NCI-H345 treated with DMSO at 0.1 percent for 48 hours (cell line): ENCODE results near the gene CELA2A.

Source experiments
- DNase-seq: peaks from one replicate; lab custom pipeline; 2025; ENCODE audit not compliant: unreplicated experiment; lab: John Stamatoyannopoulos, UW

The CELA2A gene

DNA sequence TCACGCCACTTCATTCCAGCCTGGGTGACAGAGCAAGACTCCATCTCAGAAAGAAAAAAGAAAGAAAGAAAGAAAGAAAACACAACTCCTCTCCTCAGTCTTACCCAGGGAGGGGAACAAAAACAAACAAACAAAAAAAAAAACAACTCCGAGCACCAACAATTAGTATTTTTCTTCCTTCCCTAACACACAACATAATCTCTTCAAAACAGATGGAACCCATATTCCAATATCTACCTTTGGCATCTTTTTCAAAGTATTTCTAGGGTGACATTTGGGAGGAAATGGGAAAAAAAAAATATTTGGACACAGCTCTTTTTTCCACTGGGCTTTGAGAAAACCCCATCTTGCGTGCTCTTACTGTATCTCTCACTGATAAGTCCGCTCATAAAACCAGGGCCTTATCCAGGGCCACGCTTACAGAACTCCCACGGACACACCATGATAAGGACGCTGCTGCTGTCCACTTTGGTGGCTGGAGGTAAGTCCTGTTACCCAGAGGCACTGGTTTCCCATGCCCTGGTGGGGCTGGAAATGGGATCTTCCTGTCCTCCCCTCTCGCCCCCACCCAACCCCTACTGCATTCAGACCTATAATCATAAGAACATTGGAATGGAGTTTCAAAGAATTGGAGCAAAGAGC, at the start of gene CELA2A:
Gene CELA2A, plus strand, starts transcription at position 420 of the 642 bp plus-strand sequence. Its CDS starts 22 bp downstream, at position 442.
- DNase-seq, result no peak

DNA sequence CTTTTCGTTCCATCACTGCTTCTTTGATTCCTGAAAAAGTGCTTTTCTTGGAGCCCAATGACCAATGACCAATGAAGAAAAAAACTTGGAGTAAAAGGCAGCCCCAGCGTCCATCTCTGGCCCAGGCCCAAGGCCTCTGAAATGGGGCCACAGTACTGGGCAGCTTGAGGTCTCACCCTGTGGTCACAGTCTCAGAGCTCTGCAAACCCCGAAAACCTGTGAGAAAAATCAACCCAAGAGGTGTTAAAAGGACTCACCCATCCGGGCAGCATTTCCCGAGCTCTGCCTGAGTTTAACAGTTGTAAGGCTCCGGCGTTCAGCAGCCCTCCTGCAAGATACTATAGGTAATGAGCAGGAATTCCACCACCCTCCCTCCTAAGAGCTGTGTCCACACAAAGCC, 49.0 kb upstream of the CELA2A start:
- no peak for DNase-seq

DNA sequence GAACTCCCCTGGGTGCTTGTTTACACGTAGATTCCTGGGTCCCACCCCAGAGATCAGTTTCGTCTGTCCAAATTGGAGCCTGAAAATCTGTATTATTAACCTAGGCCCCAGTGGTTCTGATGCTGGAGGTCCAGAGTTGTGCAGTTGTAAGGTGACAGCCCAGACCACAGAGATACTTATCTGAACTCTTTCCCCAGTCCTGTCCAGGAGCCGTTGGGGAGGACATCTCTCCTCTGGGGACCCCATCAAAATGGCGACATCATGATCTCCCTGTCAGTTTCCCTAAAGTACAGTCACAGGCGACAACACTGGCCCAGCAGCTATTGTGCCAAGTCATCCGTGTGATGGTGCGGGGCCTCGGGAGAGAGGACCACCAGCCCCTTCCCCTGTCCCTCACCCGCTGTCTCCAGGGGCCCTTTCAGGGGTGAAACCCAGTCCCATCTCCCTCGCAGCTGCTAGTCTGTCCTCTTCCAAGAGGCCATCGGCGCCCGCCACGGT, 47.6 kb upstream of the CELA2A start:
- peak; percentile 33 for DNase-seq

DNA sequence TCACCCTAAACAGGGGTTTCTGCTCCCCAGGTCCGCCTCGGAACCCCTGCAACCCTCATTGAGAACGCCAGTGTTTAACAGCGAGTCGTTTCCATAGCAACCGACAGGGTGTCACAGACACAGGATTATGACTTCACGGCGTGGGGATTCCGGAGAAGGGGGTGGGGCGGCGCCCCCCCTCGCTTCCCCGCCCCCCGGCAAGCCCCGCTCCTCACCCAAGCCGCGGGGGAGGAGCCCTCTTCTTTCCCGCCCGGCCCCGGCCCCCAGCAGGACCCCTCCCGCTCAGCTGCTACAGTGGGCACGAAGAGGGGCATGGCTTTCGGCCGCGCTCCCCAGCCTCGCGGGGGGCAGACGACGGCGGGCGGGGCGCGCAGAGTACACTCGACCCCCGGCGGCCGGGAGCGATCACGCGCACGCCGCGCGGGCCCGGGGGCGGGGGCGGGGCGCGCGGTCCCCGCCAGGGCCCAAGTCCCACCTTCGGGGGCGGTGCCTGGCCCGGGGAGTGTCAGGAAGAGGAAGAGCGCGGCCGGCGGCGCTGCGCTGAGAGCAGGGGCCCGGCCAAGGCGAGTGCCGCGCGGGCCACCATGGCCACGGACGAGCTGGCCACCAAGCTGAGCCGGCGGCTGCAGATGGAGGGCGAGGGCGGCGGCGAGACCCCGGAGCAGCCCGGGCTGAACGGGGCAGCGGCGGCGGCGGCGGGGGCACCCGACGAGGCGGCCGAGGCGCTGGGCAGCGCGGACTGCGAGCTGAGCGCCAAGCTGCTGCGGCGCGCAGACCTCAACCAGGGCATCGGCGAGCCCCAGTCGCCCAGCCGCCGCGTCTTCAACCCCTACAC, 46.9 kb upstream of the CELA2A start, which contains the start of gene EFHD2:
Gene EFHD2, plus strand, starts transcription at position 501 of the 835 bp plus-strand sequence. Its CDS starts 84 bp downstream, at position 585.
- DNase-seq, result peak; percentile 84

DNA sequence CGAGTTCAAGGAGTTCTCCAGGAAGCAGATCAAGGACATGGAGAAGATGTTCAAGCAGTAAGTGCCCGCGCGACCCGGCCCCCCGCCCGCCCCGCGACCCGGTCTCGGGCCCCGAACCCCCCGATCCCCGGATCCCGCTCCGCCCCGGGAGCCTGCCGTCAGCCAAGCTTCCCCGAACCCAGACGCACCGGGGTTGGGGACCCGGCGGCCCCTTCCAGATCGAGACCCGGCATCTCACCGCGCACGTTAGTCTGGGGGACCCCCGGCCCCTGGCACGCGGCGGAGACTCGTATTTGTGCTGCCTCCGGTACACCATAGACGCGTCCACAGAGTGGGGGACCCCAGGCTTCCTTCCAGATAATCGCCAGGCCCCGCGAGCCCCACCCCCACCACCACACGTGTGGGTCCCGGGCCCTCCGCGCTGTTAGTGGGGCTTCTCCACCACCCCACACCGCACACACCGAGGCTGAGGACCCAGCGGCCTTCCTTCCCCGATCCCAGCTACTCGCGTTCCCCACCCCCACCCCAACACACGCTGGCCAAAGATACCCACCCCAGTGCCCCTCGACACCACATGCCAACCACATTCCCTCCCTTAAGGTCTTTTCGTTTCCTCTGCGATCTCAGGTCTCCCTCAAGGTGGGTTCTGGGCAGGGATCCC, 46.2 kb upstream of the CELA2A start:
- DNase-seq, result no peak

DNA sequence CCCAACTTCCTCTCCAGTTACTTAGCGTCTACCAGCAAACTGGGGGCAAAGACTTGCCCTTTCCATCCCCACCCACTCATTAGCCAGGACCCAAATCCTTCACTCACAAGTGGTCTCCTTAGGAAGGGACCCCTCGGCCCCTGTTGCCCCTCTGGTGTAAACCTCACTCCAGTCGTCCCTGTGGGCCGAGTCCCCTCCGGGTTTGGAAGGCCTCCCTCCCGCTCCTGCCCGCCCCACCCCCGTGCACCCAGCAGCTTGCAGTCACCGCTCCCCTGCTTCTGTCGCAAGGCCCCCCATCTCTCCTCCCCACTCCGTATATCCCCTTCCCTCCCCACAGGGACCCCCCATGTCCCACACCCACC, 45.7 kb upstream of the CELA2A start:
- no peak for DNase-seq

DNA sequence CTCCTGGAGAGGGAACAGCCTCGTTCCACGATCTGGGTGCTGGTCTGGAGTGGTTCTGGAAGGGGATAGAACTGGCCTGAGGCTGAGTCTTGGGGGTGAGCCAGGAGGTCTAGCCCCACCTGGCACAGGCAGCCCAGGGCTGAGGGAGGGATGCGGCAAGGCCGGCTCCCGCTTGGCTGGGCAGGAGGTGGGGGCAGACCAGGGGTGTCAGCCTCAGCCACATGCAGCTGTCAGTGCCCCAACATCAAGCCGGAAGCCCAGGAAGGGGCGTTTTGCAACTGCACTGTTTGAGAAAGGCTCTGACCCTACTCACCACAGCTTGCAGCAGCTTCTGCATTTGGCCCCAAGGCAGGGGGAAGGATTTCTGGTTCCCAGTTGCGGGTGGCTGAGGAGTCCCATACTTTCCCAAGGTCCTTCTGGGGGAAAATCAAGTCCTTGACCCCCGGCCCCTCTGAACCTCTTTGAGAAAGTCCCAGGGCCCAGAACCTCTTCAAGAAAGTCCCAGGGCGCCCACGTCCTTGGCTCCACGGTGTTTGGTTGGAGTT, 44.9 kb upstream of the CELA2A start:
- no peak for DNase-seq

DNA sequence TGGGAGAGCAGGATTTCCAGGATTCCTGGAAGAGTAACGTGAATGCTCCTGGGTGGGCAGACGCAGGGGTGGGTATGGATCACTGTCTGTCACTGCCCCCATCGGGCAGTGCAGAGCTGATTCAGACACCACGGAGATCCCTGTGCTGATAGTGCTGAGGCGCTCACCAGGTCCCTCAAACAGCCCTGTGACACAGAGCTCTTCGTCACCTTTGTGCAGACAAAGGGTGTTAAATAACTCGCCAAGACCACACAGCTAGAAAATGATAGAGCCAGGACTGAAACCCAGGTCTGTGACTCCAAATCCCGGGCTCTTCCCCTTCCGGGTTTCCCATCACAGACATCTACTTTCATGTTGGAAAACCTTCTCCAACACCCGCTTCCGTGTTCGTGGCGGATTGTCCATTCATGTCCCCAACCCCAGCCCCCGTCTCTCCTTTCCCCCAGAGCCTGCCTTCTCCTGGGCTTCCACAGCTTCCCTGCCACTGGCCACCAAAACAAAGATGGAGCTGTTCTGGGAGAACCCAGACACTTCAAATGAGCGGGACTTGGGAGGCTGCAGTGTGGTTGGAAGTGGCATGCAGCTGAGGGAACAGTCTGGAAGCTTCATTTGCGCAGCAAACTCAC, 44.2 kb upstream of the CELA2A start:
- no peak for DNase-seq

DNA sequence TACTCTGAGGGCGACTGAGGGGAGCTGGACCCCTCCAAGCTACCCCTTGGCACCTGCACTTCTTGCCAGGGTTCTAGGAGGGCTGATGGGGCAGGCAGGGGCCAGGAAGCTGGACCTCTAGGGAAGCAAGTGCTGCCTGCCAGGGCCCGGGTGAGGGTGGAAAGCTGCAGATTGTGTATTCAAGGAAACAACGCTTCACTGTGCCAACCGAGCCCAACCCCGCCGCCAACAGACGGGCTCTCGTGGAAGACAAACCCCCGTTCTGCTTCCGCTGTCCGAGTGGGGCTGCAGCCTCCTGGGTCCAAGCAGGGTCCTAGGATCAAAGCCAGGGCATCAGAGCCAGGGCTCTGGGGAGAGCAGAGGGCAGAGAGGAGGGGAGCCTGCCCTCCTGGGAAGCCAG, 43.7 kb upstream of the CELA2A start:
- no peak for DNase-seq

DNA sequence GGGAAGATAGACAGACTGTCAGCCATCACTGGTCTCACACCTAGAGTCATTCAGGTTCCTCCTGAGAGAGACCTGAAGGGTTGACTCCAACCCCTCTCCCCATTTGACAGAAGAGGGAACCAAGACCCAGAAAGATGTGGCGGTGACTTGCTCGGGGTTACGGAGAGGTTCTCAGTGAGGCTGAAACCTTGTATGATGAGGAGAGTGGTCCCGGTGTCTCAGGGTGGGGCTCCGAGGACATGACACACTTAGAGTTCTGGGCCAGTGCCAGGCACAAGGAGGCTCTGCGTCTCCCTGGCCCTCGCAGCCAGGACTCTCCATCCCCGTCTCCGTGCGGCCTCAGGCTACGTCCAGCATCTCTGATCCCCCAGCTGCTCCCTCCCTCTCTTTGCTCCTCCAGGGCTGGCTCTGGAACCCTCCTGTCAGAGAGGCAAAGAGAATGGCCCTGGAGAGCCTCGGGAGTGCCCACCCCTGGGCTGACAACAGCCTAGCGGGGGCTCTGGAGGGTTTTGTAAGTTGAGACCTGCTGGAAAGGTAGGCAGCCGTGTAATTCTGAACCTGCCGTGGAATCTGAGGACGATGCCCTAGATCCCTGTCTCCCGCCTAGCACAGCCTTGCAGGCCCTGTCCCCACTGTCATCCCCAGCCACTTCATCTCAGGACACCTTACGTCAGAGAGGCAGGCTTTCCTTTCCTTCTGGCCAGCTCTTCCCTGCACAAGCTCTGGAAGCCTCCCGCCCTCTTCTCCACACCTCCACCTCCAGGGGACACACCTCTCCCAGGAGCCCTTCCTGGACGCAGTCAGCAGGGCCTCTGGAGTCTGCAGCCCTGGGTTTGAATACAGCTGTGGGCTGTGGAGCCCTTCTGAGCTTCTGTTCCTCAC, 42.7 kb upstream of the CELA2A start:
- DNase-seq, result no peak

DNA sequence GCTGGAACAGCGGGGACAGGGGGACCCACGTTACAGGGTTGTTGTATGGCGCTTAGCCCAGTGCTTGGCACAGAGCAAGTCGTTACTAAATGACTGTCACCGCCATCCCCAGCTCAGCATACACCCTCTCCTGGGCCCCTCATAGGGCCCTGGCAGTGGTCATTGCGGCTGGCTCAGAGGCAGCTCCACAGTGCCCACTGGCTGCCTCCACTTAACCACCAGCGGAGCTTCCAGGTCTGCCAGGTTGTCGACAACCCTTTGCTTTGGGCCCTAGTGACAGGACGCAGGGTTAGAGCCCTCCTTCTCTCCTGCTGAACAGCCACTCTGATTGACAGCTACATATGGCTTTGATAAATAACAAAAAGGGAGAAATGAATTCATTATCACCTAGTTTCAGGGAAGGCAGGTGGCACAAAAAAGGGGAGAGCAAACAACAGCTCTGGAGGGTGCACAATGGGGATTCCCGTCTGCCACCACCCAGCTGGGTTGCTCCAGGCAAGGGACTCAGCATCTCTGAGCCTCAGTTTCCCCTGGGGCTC, 42.0 kb upstream of the CELA2A start:
- DNase-seq, result no peak

DNA sequence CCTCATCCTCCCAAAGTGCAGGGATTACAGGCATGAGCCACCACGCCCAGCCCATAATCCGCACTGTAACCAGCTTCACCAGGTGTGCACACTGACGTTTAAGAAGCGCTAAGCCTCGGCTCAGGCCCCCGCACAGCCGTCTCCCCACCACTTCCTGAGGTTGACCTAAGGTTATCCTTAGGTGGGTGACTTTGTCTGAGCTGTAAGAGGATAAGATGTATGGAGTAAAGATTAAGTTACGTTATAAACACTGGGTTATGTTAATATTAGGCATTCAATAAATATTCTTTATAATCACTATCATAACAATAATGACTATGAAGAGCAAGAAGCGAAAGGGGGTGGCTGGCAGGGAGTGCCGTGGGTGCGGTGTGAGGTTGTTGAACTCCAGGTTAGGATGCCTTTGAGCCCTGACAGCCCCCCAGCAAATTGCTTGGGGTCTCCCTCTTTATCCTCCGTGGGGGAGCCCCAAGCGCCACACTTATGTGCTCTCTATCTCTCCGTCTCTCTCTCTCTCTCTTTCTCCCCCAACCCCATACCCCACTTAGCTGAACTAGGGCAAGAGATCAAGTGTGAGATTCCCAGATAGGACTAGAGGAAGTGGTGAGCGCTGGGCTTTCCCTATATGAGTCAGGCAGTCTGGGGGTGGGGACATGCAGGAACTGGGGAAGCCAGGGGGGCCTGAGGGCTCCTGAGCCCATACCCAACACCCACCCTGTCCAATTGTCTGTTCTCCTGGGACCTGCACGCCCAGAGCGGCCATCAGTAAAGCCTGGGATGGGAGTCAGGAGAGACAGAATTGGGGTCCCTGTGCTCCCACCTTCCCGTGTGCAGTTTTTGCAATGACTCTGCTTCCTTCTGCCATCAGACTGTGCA, 39.2 kb upstream of the CELA2A start:
- no peak for DNase-seq

DNA sequence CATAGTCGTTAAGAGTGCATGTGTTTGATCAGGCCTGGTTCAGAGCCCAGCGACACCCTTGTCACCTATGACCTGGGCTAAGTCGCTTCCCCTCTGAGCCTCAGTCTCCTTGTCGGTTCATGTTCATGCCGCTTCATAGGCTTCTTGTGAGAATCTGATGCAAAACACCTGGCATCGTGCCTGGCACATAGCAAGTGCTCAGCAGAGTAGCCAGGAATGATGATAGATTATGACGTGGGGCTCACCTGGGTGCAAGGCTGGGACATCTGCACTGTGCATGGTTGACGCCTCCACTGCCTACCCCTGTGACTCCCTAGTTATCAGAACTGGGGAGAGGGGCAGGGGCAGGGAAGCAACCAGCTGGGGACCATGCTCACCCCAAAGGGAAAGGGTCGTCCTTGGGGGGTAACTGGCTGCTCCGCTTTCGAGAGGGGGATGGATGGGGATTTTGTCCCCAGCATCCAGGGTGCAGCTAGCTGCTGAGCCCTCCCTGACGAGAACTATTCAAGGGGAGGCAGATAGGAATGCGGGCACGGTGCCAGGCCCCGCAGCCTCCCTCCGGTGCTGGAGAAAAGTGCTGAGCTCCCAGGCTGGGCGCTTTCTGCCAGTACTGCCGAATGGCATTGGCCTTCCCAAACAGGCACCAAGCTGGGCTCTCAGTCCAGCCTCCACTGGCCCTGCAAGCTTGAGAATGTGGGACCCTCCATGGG, 37.6 kb upstream of the CELA2A start:
- DNase-seq, result peak; percentile 44

DNA sequence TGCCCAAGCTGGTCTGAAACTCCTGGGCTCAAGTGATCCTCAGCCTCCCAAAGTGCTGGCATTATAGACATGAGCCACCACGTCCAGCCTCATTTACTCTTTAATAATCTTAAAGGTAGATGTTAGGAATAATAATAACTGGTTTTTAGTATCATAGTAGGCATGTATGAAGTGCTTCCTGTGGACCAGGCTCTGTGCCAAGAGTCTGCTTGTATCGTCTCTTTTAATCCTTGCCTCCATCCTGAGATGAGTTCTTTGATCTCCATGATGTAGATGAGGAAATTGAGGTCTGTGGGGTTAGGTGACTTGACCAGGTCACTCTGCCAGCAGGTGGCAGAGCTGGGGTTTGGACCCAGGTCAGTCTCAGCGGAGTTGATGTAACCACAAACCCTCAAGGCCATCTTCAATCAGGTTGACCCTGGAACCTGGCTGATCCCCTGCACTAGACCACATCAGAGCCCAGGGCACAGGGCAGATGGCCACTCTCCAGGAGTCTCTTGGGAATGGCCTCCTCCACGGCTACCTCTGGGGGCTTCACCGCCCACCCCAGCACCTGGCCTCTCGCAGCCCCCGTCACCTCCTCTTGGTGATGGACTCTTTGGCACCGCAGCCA, 35.6 kb upstream of the CELA2A start:
- no peak for DNase-seq

DNA sequence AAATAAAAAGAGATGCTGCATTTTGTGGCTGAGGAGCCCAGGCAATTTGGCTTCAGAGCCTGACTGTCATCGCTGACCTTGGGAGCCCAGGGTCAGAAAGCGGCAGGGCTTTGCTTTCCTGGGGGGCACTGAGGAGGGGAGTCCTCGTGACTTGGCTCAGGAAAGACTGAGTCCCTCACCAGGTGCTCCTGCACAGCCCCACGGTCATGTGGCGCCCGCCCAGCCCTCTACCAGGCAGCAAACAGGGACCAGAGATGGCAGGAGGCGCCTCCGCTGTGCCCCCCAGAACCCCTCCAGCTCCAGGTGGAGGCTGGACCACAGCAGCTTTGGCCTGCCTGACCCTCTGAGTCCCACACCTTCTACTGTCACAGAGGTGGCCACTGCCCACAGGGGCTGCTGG, 33.7 kb upstream of the CELA2A start:
- DNase-seq, result no peak

DNA sequence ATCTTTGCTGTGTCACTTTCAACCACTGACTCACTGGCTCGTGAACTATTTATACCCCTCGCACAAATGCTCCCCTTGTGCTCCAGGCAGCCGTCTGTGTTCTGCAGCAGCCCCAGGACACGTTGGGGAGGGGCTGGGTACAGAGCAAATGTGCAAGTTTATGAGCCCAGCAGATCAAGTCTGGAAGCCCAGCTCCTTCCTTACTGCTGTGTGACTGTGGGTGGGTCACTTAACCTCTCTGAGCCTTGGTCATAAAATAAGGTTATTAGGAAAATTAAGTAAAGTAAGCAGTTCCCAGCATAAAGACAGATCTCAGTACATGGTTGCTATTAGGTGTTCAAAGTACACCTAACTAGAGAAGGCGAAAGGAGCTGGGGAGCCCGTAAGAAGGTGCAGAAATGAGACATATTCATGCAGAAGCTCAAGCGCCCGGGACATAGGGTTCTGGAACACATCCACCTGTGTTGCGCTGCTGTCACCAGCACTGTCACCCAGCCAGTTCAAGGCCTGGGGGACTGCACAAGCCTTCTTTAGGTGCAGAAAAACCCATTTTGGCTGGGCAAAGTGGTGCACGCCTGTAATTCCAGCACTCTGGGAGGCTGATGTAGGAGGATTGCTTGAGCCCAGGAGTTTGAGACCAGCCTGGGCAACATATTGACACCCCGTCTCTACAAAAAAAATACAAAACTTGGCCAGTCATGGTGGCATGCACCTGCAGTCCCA, 33.0 kb upstream of the CELA2A start:
- DNase-seq, result no peak

DNA sequence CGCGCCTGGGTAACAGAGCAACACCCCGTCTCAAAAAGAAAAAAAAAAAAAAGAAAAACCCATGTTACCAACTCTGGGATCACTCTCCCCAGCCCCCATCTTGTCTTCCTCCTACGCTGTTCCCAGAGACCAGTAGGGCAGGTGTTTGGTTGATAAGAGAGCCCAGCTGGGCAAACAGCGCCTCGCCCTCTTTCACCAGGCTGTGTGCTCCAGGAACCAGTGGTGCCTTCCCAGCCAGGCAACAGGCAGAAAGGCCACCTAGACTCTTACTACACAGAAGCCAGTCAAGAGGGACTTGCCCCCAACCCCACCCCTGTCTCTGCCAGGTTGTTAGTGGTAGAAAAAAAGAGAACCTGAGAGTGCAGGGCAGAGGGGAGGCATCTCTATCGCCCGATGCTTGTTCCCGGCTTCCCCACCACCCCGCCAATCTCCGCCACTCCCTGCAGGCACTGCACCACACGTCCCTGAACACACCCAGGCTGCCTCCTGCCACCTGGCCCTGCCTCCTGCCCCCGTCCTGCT, 32.3 kb upstream of the CELA2A start:
- peak; percentile 95 for DNase-seq
